ENCODE results near the gene HLF.

GRCh38 chr17:55326030-55326429, 61.3 kb downstream of the HLF start:
- no peak for TF ChIP-seq RAD21 (IDR thresholded peaks at IDR 0.05)
- TF ChIP-seq, protein P1, sequence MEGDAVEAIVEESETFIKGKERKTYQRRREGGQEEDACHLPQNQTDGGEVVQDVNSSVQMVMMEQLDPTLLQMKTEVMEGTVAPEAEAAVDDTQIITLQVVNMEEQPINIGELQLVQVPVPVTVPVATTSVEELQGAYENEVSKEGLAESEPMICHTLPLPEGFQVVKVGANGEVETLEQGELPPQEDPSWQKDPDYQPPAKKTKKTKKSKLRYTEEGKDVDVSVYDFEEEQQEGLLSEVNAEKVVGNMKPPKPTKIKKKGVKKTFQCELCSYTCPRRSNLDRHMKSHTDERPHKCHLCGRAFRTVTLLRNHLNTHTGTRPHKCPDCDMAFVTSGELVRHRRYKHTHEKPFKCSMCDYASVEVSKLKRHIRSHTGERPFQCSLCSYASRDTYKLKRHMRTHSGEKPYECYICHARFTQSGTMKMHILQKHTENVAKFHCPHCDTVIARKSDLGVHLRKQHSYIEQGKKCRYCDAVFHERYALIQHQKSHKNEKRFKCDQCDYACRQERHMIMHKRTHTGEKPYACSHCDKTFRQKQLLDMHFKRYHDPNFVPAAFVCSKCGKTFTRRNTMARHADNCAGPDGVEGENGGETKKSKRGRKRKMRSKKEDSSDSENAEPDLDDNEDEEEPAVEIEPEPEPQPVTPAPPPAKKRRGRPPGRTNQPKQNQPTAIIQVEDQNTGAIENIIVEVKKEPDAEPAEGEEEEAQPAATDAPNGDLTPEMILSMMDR (IDR thresholded peaks at IDR 0.05; ENCODE audit: low read depth, low read length, missing input control) = no peak
- TF ChIP-seq TAF1 (conservative IDR thresholded peaks at IDR 0.05) = no peak
- TF ChIP-seq REST (IDR thresholded peaks at IDR 0.05) = no peak
- TF ChIP-seq GABPA (IDR thresholded peaks at IDR 0.05 in 1 of 2, conservative IDR thresholded peaks at IDR 0.05 in 1 of 2) = no peak
- no peak for TF ChIP-seq HNF4G (IDR thresholded peaks at IDR 0.05)
- no peak for TF ChIP-seq SP1 (IDR thresholded peaks at IDR 0.05)
- no peak for TF ChIP-seq YY1 (IDR thresholded peaks at IDR 0.05)
- TF ChIP-seq, protein P2, sequence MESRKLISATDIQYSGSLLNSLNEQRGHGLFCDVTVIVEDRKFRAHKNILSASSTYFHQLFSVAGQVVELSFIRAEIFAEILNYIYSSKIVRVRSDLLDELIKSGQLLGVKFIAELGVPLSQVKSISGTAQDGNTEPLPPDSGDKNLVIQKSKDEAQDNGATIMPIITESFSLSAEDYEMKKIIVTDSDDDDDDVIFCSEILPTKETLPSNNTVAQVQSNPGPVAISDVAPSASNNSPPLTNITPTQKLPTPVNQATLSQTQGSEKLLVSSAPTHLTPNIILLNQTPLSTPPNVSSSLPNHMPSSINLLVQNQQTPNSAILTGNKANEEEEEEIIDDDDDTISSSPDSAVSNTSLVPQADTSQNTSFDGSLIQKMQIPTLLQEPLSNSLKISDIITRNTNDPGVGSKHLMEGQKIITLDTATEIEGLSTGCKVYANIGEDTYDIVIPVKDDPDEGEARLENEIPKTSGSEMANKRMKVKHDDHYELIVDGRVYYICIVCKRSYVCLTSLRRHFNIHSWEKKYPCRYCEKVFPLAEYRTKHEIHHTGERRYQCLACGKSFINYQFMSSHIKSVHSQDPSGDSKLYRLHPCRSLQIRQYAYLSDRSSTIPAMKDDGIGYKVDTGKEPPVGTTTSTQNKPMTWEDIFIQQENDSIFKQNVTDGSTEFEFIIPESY (IDR thresholded peaks at IDR 0.05) = no peak
- no peak for TF ChIP-seq JUND (IDR thresholded peaks at IDR 0.05)
- TF ChIP-seq FOXA1 (IDR thresholded peaks at IDR 0.05) = no peak
- TF ChIP-seq, protein P3, sequence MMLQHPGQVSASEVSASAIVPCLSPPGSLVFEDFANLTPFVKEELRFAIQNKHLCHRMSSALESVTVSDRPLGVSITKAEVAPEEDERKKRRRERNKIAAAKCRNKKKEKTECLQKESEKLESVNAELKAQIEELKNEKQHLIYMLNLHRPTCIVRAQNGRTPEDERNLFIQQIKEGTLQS (IDR thresholded peaks at IDR 0.05) = no peak

Data from liver (tissue), 3 donors.